GM06990 (cell line): ENCODE results near the gene PDGFRB.

Experiments
- DNase-seq: peaks from one replicate; pipeline ENCODE4 v3.0.0-alpha.2; 2011; ENCODE audit not compliant: insufficient read length; ENCODE audit errors: extremely low read depth
- H3K27me3 ChIP-seq: replicated peaks from 2 replicates; pipeline ENCODE4 v1.6.0; 2011; ENCODE audit warnings: low read length; ENCODE audit not compliant: control insufficient read depth, insufficient read depth
- H3K36me3 ChIP-seq: 2 replicates; pipeline ENCODE4 v1.5.1; 2011; ENCODE audit warnings: low read length; ENCODE audit not compliant: control insufficient read depth, insufficient read depth
- H3K4me3 ChIP-seq: replicated peaks from 2 replicates; pipeline ENCODE4 v1.5.1; 2011; ENCODE audit warnings: low read depth, mild to moderate bottlenecking, control low read depth, low read length
- CTCF ChIP-seq: IDR thresholded peaks from 2 replicates; pipeline ENCODE4 v1.5.1; 2011; ENCODE audit warnings: low read length, control low read depth, mild to moderate bottlenecking, inconsistent platforms; ENCODE audit not compliant: insufficient read depth, poor library complexity, severe bottlenecking

The PDGFRB gene

GRCh38 chr5:150106674-150107426 lies 48.8 kb downstream of the PDGFRB start:
- H3K27me3 ChIP-seq: no peaks in the 10 kb centered on the region
- TF ChIP-seq CTCF: no peak
- H3K36me3 ChIP-seq: no peaks in the 10 kb centered on the region
- H3K4me3 ChIP-seq: no peak overlapping the region
- DNase-seq: no peak

GRCh38 chr5:150105928-150106615 lies 49.6 kb downstream of the PDGFRB start:
- DNase-seq: no peak
- Histone ChIP-seq H3K27me3 (no peaks in the 10 kb centered on the region), H3K36me3 (no peaks in the 10 kb centered on the region), H3K4me3 (no peak overlapping the region)
- no peak for TF ChIP-seq CTCF

- H3K36me3 ChIP-seq: no peaks in the 10 kb centered on the region
- TF ChIP-seq CTCF: no peak
- no peaks in the 10 kb centered on the region for H3K27me3 ChIP-seq
- H3K4me3 ChIP-seq: no peak overlapping the region
- no peak for DNase-seq
Measured at GRCh38 chr5:150104550-150104870, 51.1 kb downstream of the PDGFRB start.

- Histone ChIP-seq H3K36me3 (no peaks in the 10 kb centered on the region), H3K27me3 (no peaks in the 10 kb centered on the region), H3K4me3 (no peak overlapping the region)
- no peak for TF ChIP-seq CTCF
- no peak for DNase-seq
Measured at GRCh38 chr5:150103678-150104549, 51.7 kb downstream of the PDGFRB start.

- no peak overlapping the region for H3K4me3 ChIP-seq
Measured at GRCh38 chr5:150101023-150101422, 54.6 kb downstream of the PDGFRB start.

More at GRCh38 chr5:150101023-150101422, 54.6 kb downstream of the PDGFRB start:
- DNase-seq: no peak
- Histone ChIP-seq H3K27me3 (no peaks in the 10 kb centered on the region), H3K36me3 (no peaks in the 10 kb centered on the region)
- no peak for TF ChIP-seq CTCF
